ENCODE data around the gene FCHO1. TPM values are rescaled to one million over a fixed set of nuclear protein-coding genes. Genes with fewer than 3 reads are reported as not detected.

The FCHO1 gene
- total RNA-seq, 2 experiments from 2014 or later: 40.7 to 43.1 TPM

DNA sequence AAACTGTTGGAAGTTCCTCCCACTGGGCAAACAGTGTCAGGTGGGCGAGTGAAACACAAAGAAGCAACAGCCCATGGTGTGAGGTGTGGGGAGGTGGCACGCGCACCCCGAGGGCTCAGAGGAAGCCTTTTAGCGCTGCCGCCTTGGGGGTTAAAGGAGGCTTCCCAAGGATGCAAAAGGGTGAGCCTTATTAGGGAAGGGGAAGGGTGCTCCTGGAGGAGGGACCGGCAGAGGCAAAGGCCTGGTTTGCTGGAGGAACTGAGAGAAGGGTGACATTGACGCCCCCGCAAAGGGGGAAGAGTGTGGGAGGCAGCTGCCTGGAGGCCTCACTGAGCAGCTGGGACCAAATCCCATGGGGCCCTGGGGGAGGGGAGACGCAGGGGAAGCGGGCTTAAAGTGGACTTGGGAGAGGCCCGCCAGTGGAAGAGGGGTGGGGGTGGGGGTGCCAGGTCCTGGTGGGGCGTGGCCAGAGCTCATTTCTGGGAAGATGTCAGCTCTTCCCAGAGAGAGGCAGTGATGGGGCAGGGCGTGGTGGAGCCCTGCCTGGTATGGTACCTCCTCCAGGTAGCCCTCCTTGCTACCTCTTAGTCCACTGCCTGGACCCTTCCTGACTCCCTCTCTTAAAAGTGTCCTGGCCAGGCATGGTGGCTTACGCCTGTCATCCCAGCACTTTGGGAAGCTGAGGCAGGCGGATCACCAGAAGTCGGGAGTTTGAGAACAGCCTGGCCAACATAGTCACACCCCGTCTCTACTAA lies 12.0 kb upstream of the FCHO1 start:
- no peaks in the 10 kb centered on the region for H3K27me3 Mint-ChIP-seq

GRCh38 chr19:17741456-17741855 lies 9.8 kb upstream of the FCHO1 start:
- H3K27ac ChIP-seq (ENCODE audit: low read depth in 1 of 2, low read length in 2 of 2): no peak overlapping the region
- DNase-seq (no peak), ATAC-seq (ENCODE audit: poor library complexity) (no peak)
- no peaks in the 10 kb centered on the region for H3K27me3 ChIP-seq (ENCODE audit: control insufficient read depth in 1 of 2, insufficient read depth in 2 of 2, low read length in 2 of 2)
- peaks cover 4% of the 10 kb centered on the region for H3K36me3 Mint-ChIP-seq (ENCODE audit: low read depth)
- no peak overlapping the region for H3K27ac Mint-ChIP-seq
- H3K9me3 ChIP-seq (ENCODE audit: control insufficient read depth in 1 of 2, insufficient read depth in 1 of 2, low read length in 2 of 2): no peaks in the 10 kb centered on the region
- TF ChIP-seq, protein P1, sequence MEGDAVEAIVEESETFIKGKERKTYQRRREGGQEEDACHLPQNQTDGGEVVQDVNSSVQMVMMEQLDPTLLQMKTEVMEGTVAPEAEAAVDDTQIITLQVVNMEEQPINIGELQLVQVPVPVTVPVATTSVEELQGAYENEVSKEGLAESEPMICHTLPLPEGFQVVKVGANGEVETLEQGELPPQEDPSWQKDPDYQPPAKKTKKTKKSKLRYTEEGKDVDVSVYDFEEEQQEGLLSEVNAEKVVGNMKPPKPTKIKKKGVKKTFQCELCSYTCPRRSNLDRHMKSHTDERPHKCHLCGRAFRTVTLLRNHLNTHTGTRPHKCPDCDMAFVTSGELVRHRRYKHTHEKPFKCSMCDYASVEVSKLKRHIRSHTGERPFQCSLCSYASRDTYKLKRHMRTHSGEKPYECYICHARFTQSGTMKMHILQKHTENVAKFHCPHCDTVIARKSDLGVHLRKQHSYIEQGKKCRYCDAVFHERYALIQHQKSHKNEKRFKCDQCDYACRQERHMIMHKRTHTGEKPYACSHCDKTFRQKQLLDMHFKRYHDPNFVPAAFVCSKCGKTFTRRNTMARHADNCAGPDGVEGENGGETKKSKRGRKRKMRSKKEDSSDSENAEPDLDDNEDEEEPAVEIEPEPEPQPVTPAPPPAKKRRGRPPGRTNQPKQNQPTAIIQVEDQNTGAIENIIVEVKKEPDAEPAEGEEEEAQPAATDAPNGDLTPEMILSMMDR (IDR thresholded peaks at IDR 0.05): no peak
- peaks cover 3% of the 10 kb centered on the region for H3K4me1 Mint-ChIP-seq (ENCODE audit: low read depth)
- no peak overlapping the region for H3K4me3 Mint-ChIP-seq
- POLR2A ChIA-PET: interaction anchor here (0.7 to 2.1 kb wide), 4 partner anchors 10 to 538 kb away, joined by 3 to 8 read pairs (median 4); partner anchors contain the start of genes FCHO1 and MAP1S
- intact Hi-C loops (cut with DNase I, micrococcal nuclease): no loop called here
- H3K27me3 Mint-ChIP-seq: no peaks in the 10 kb centered on the region
- H3K36me3 ChIP-seq (ENCODE audit: insufficient read depth, low read length): peaks cover 8% of the 10 kb centered on the region
- peaks cover 2% of the 10 kb centered on the region for H3K4me1 ChIP-seq (ENCODE audit: insufficient read depth, low read length)
- no peaks in the 10 kb centered on the region for H3K9me3 Mint-ChIP-seq
- CTCF ChIA-PET: interaction anchor here (0.9 kb wide), 1 partner anchor 11 kb away, joined by 4 read pairs; no protein-coding TSS in a partner anchor
- H3K4me3 ChIP-seq (ENCODE audit: low read length): no peak overlapping the region

More for the DNA sequence above, 12.0 kb upstream of the FCHO1 start:
- Histone ChIP-seq H3K9me3 (ENCODE audit: control insufficient read depth in 1 of 2, insufficient read depth in 1 of 2, low read length in 2 of 2) (no peaks in the 10 kb centered on the region), H3K36me3 (ENCODE audit: insufficient read depth, low read length) (peaks cover 21% of the 10 kb centered on the region), H3K27ac (ENCODE audit: low read depth in 1 of 2, low read length in 2 of 2) (no peak overlapping the region), H3K27me3 (ENCODE audit: control insufficient read depth in 1 of 2, insufficient read depth in 2 of 2, low read length in 2 of 2) (no peaks in the 10 kb centered on the region), H3K4me3 (ENCODE audit: low read length) (no peak overlapping the region), H3K4me1 (ENCODE audit: insufficient read depth, low read length) (peaks cover 2% of the 10 kb centered on the region)
- H3K9me3 Mint-ChIP-seq: no peaks in the 10 kb centered on the region
- no peak overlapping the region for H3K4me3 Mint-ChIP-seq
- TF ChIP-seq, protein P1 (IDR thresholded peaks at IDR 0.05): no peak
- ATAC-seq (ENCODE audit: poor library complexity) (no peak), DNase-seq (peak in 1 of 14 experiments; percentile 30)
- H3K36me3 Mint-ChIP-seq (ENCODE audit: low read depth): peaks cover 23% of the 10 kb centered on the region
- intact Hi-C loops (cut with DNase I, micrococcal nuclease): no loop called here
- no peak overlapping the region for H3K27ac Mint-ChIP-seq
- POLR2A ChIA-PET: interaction anchor here (1.4 kb wide), 1 partner anchor 12 kb away, joined by 4 read pairs; the partner anchor contains the start of gene FCHO1
- no peaks in the 10 kb centered on the region for H3K4me1 Mint-ChIP-seq (ENCODE audit: low read depth)
- CTCF ChIA-PET: no interaction called here

GRCh38 chr19:17743874-17744580 lies 7.2 kb upstream of the FCHO1 start:
- Mint-ChIP-seq H3K4me3 (no peak overlapping the region), H3K27ac (no peak overlapping the region), H3K27me3 (no peaks in the 10 kb centered on the region), H3K4me1 (ENCODE audit: low read depth) (peaks cover 21% of the 10 kb centered on the region), H3K9me3 (no peaks in the 10 kb centered on the region), H3K36me3 (ENCODE audit: low read depth) (no peaks in the 10 kb centered on the region)
- Histone ChIP-seq H3K4me1 (ENCODE audit: insufficient read depth, low read length) (peaks cover 24% of the 10 kb centered on the region), H3K4me3 (ENCODE audit: low read length) (no peak overlapping the region), H3K9me3 (ENCODE audit: control insufficient read depth in 1 of 2, insufficient read depth in 1 of 2, low read length in 2 of 2) (no peaks in the 10 kb centered on the region), H3K27ac (ENCODE audit: low read depth in 1 of 2, low read length in 2 of 2) (no peak overlapping the region), H3K27me3 (ENCODE audit: control insufficient read depth in 1 of 2, insufficient read depth in 2 of 2, low read length in 2 of 2) (no peaks in the 10 kb centered on the region), H3K36me3 (ENCODE audit: insufficient read depth, low read length) (no peaks in the 10 kb centered on the region)
- ChIA-PET POLR2A (no interaction called here), CTCF (no interaction called here)
- intact Hi-C loops (cut with DNase I, micrococcal nuclease): no loop called here
- ATAC-seq (ENCODE audit: poor library complexity) (no peak), DNase-seq (peak in 2 of 14 experiments; percentile 52 to 67)
- TF ChIP-seq, protein P1 (IDR thresholded peaks at IDR 0.05): no peak

Data from CD4-positive, alpha-beta T cell (primary cell).